Uterus (tissue), 2 donors: ENCODE data around the gene GAS7.

ENCODE experiments used
- CTCF ChIP-seq, 4 experiments: fragments of 200-600 bp in 2 of 4; fragments of 450-650 bp in 2 of 4; sonication (generic) in 2 of 4; IDR thresholded peaks; one replicate each; pipeline ENCODE4 v1.5.1; 2016 to 2019; ENCODE audit warnings: antibody characterized with exemption in 4 of 4, mild to moderate bottlenecking in 2 of 4, moderate library complexity in 1 of 4
- POLR2A ChIP-seq, 2 donors: fragments of 450-650 bp; IDR thresholded peaks; one replicate each; pipeline ENCODE4 v1.6.1; 2016; ENCODE audit warnings: antibody characterized with exemption in 2 of 2, mild to moderate bottlenecking in 1 of 2, moderate library complexity in 1 of 2

- no peak for TF ChIP-seq CTCF (IDR thresholded peaks at IDR 0.05)
- no peak for TF ChIP-seq POLR2A (IDR thresholded peaks at IDR 0.05)
These were observed 70.5 kb downstream of the GAS7 start for GRCh38 chr17:10127819-10128425.
